Osteocyte (in vitro differentiated cells): Measurements from ENCODE around the gene IER3. TPM values are rescaled to one million over a fixed set of nuclear protein-coding genes. Genes with fewer than 3 reads are reported as not detected.
A peak's percentile ranks its signal among the peaks of the same experiment; 100 is the strongest.

Source experiments
- DNase-seq: peaks from one replicate; pipeline ENCODE4 v3.0.0; 2021; ENCODE audit warnings: mixed read lengths; ENCODE audit not compliant: unreplicated experiment; ENCODE audit errors: extremely low spot score
- H3K27ac Mint-ChIP-seq: one replicate; pipeline ENCODE4 v1.8.0; 2021; ENCODE audit warnings: mild to moderate bottlenecking, mixed read lengths; ENCODE audit not compliant: unreplicated experiment
- H3K27me3 Mint-ChIP-seq: one replicate; pipeline ENCODE4 v1.8.0; 2021; ENCODE audit warnings: mixed read lengths; ENCODE audit not compliant: unreplicated experiment
- H3K36me3 Mint-ChIP-seq: one replicate; pipeline ENCODE4 v1.8.0; 2021; ENCODE audit warnings: mixed read lengths; ENCODE audit not compliant: unreplicated experiment
- H3K4me1 Mint-ChIP-seq: one replicate; pipeline ENCODE4 v1.8.0; 2021; ENCODE audit warnings: mixed read lengths; ENCODE audit not compliant: unreplicated experiment
- H3K4me3 Mint-ChIP-seq: one replicate; pipeline ENCODE4 v1.8.0; 2021; ENCODE audit warnings: mild to moderate bottlenecking, moderate library complexity, mixed read lengths; ENCODE audit not compliant: unreplicated experiment
- H3K9me3 Mint-ChIP-seq: one replicate; pipeline ENCODE4 v1.8.0; 2021; ENCODE audit warnings: mixed read lengths; ENCODE audit not compliant: unreplicated experiment
- CTCF ChIP-seq: fragments of 200-600 bp; sonication (generic); IDR thresholded peaks from 2 replicates; pipeline ENCODE4 v1.5.0; 2021; ENCODE audit warnings: antibody characterized with exemption, mild to moderate bottlenecking, moderate library complexity
- total RNA-seq: library from RNA; stranded (reverse); gene quantifications from 2 replicates; pipeline ENCODE4 v1.2.1, GENCODE V29; 2021

IER3 gene
- total RNA-seq, 1 donor from 2014 or later = 418 TPM

GRCh38 chr6:30776390-30777154, 32.2 kb upstream of the IER3 start:
- H3K27ac Mint-ChIP-seq = no peak overlapping the region
- no peak overlapping the region for H3K4me3 Mint-ChIP-seq
- H3K4me1 Mint-ChIP-seq = peaks cover 58% of the 10 kb centered on the region
- TF ChIP-seq CTCF = no peak
- H3K9me3 Mint-ChIP-seq = no peaks in the 10 kb centered on the region
- H3K36me3 Mint-ChIP-seq = no peaks in the 10 kb centered on the region
- DNase-seq = no peak
- no peaks in the 10 kb centered on the region for H3K27me3 Mint-ChIP-seq

- Mint-ChIP-seq H3K4me3 (no peak overlapping the region), H3K27me3 (no peaks in the 10 kb centered on the region), H3K36me3 (no peaks in the 10 kb centered on the region), H3K9me3 (no peaks in the 10 kb centered on the region), H3K4me1 (peaks cover 45% of the 10 kb centered on the region), H3K27ac (peak overlapping the region; percentile 21)
- TF ChIP-seq CTCF = no peak
- DNase-seq = no peak
Observed at GRCh38 chr6:30775104-30775503, 30.8 kb upstream of the IER3 start.

GRCh38 chr6:30774701-30775100, 30.4 kb upstream of the IER3 start:
- peaks cover 45% of the 10 kb centered on the region for H3K4me1 Mint-ChIP-seq
- no peak overlapping the region for H3K27ac Mint-ChIP-seq
- no peaks in the 10 kb centered on the region for H3K36me3 Mint-ChIP-seq
- TF ChIP-seq CTCF = no peak
- no peaks in the 10 kb centered on the region for H3K9me3 Mint-ChIP-seq
- no peak for DNase-seq
- H3K4me3 Mint-ChIP-seq = no peak overlapping the region
- no peaks in the 10 kb centered on the region for H3K27me3 Mint-ChIP-seq

- Mint-ChIP-seq H3K4me3 (no peak overlapping the region), H3K36me3 (no peaks in the 10 kb centered on the region), H3K27ac (peak overlapping the region; percentile 99), H3K27me3 (no peaks in the 10 kb centered on the region), H3K4me1 (peaks cover 56% of the 10 kb centered on the region), H3K9me3 (no peaks in the 10 kb centered on the region)
- no peak for TF ChIP-seq CTCF
- no peak for DNase-seq
Observed at GRCh38 chr6:30770592-30770991, 26.2 kb upstream of the IER3 start.

GRCh38 chr6:30769853-30770524, 25.6 kb upstream of the IER3 start:
- DNase-seq = no peak
- H3K36me3 Mint-ChIP-seq = no peaks in the 10 kb centered on the region
- no peak overlapping the region for H3K4me3 Mint-ChIP-seq
- no peak for TF ChIP-seq CTCF
- peaks cover 59% of the 10 kb centered on the region for H3K4me1 Mint-ChIP-seq
- peak overlapping the region; percentile 99 for H3K27ac Mint-ChIP-seq
- H3K9me3 Mint-ChIP-seq = no peaks in the 10 kb centered on the region
- H3K27me3 Mint-ChIP-seq = no peaks in the 10 kb centered on the region
